ENCODE results near the gene CEP55. TPM values are rescaled to one million over a fixed set of nuclear protein-coding genes. Genes with fewer than 3 reads are reported as not detected.
"Not testable (repeated sequence)": the region's sequence is repeated elsewhere in the genome, so short reads cannot be mapped to it uniquely, and the experiment has no call there.

The CEP55 gene
- total RNA-seq, 2 experiments from 2014 or later = 0.16 to 0.17 TPM

DNA sequence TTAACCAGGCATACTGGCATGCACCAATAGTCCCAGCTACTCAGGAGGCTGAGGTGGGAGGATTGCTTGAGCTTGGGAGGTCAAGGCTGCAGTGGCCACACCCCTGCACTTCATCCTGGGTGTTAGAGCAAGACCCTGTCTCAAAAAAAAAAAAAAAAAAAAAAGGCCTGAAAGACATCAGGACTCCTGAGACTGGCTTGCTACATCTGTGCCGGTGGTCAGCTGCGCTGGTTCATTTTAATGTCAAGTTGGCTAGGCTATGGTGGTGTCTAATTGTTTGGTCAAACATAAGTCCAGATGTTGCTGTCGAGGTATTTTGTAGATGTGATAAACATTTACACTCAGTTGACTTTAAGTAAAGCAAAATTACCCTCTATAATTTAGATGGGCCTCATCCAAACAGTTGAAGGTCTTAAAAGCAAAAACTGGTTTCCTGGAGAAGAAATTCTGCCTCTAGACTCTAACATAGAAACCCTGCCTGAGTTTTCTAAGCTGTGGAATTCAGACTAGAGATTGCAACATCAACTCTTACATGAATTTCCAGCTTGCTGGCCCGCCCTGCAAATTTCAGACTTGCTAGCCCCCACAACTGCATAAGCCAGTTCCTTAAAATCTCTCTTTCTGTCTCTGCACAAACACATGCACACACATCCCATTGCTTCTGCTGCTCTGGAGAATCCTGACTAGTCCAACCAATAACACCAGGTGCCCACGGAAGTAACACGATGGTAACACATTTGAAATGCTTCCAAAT, 32.5 kb upstream of the CEP55 start:
- H3K4me1 ChIP-seq (ENCODE audit: insufficient read depth, low read length) = no peaks in the 10 kb centered on the region
- POLR2A ChIA-PET = no interaction called here

GRCh38 chr10:93464776-93465388, 31.5 kb upstream of the CEP55 start:
- Mint-ChIP-seq H3K9me3 (no peaks in the 10 kb centered on the region), H3K4me3 (no peak overlapping the region), H3K36me3 (ENCODE audit: low read depth) (no peaks in the 10 kb centered on the region), H3K27me3 (no peaks in the 10 kb centered on the region), H3K4me1 (ENCODE audit: low read depth) (no peaks in the 10 kb centered on the region), H3K27ac (no peak overlapping the region)
- Histone ChIP-seq H3K27ac (ENCODE audit: low read depth in 1 of 2, low read length in 2 of 2) (no peak overlapping the region), H3K4me3 (ENCODE audit: low read length) (no peak overlapping the region), H3K9me3 (ENCODE audit: control insufficient read depth in 1 of 2, insufficient read depth in 1 of 2, low read length in 2 of 2) (no peaks in the 10 kb centered on the region), H3K36me3 (ENCODE audit: insufficient read depth, low read length) (no peaks in the 10 kb centered on the region), H3K27me3 (ENCODE audit: control insufficient read depth in 1 of 2, insufficient read depth in 2 of 2, low read length in 2 of 2) (no peaks in the 10 kb centered on the region), H3K4me1 (ENCODE audit: insufficient read depth, low read length) (no peaks in the 10 kb centered on the region)
- intact Hi-C loops (cut with DNase I, micrococcal nuclease) = no loop called here
- TF ChIP-seq, protein P1, sequence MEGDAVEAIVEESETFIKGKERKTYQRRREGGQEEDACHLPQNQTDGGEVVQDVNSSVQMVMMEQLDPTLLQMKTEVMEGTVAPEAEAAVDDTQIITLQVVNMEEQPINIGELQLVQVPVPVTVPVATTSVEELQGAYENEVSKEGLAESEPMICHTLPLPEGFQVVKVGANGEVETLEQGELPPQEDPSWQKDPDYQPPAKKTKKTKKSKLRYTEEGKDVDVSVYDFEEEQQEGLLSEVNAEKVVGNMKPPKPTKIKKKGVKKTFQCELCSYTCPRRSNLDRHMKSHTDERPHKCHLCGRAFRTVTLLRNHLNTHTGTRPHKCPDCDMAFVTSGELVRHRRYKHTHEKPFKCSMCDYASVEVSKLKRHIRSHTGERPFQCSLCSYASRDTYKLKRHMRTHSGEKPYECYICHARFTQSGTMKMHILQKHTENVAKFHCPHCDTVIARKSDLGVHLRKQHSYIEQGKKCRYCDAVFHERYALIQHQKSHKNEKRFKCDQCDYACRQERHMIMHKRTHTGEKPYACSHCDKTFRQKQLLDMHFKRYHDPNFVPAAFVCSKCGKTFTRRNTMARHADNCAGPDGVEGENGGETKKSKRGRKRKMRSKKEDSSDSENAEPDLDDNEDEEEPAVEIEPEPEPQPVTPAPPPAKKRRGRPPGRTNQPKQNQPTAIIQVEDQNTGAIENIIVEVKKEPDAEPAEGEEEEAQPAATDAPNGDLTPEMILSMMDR (IDR thresholded peaks at IDR 0.05) = no peak
- ChIA-PET CTCF (no interaction called here), POLR2A (no interaction called here)
- ATAC-seq (ENCODE audit: poor library complexity) (no peak), DNase-seq (no peak)

More for the DNA sequence above, 32.5 kb upstream of the CEP55 start:
- Histone ChIP-seq H3K9me3 (ENCODE audit: control insufficient read depth in 1 of 2, insufficient read depth in 1 of 2, low read length in 2 of 2) (no peaks in the 10 kb centered on the region), H3K27me3 (ENCODE audit: control insufficient read depth in 1 of 2, insufficient read depth in 2 of 2, low read length in 2 of 2) (no peaks in the 10 kb centered on the region), H3K27ac (ENCODE audit: low read depth in 1 of 2, low read length in 2 of 2) (no peak overlapping the region), H3K4me3 (ENCODE audit: low read length) (no peak overlapping the region), H3K36me3 (ENCODE audit: insufficient read depth, low read length) (no peaks in the 10 kb centered on the region)
- Mint-ChIP-seq H3K9me3 (no peaks in the 10 kb centered on the region), H3K27me3 (no peaks in the 10 kb centered on the region), H3K27ac (no peak overlapping the region), H3K4me3 (no peak overlapping the region), H3K4me1 (ENCODE audit: low read depth) (no peaks in the 10 kb centered on the region), H3K36me3 (ENCODE audit: low read depth) (no peaks in the 10 kb centered on the region)
- intact Hi-C loops (cut with DNase I, micrococcal nuclease) = no loop called here
- DNase-seq (no peak), ATAC-seq (ENCODE audit: poor library complexity) (no peak)
- CTCF ChIA-PET = interaction anchor here (0.7 kb wide), 1 partner anchor 207 kb away, joined by 3 read pairs; no protein-coding TSS in a partner anchor
- TF ChIP-seq, protein P1 (IDR thresholded peaks at IDR 0.05) = no peak

- Histone ChIP-seq H3K36me3 (ENCODE audit: insufficient read depth, low read length) (no peaks in the 10 kb centered on the region), H3K4me1 (ENCODE audit: insufficient read depth, low read length) (no peaks in the 10 kb centered on the region), H3K4me3 (ENCODE audit: low read length) (no peak overlapping the region), H3K27ac (ENCODE audit: low read depth in 1 of 2, low read length in 2 of 2) (no peak overlapping the region), H3K27me3 (ENCODE audit: control insufficient read depth in 1 of 2, insufficient read depth in 2 of 2, low read length in 2 of 2) (no peaks in the 10 kb centered on the region), H3K9me3 (ENCODE audit: control insufficient read depth in 1 of 2, insufficient read depth in 1 of 2, low read length in 2 of 2) (no peaks in the 10 kb centered on the region)
- Mint-ChIP-seq H3K9me3 (no peaks in the 10 kb centered on the region), H3K4me1 (ENCODE audit: low read depth) (no peaks in the 10 kb centered on the region), H3K4me3 (no peak overlapping the region), H3K36me3 (ENCODE audit: low read depth) (no peaks in the 10 kb centered on the region), H3K27ac (no peak overlapping the region), H3K27me3 (no peaks in the 10 kb centered on the region)
- POLR2A ChIA-PET = no interaction called here
- no peak for DNase-seq
- no peak for ATAC-seq (ENCODE audit: poor library complexity)
- TF ChIP-seq, protein P1 (IDR thresholded peaks at IDR 0.05) = no peak
- intact Hi-C loops (cut with DNase I, micrococcal nuclease) = no loop called here
- CTCF ChIA-PET = no interaction called here
Measured at GRCh38 chr10:93465806-93466675, 30.4 kb upstream of the CEP55 start.

DNA sequence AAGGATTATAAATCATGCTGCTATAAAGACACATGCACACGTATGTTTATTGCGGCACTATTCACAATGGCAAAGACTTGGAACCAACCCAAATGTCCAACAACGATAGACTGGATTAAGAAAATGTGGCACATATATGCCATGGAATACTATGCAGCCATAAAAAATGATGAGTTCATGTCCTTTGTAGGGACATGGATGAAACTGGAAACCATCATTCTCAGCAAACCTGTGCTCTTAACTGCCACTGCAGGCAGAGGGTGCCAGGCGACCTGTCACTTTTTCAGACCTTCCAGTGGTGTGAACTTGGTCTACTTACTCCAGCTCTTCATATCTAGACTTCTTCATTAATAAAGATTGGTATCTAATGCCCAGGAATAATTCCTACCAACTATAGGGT, 28.8 kb upstream of the CEP55 start:
- ATAC-seq (ENCODE audit: poor library complexity); H3K27ac ChIP-seq (ENCODE audit: low read depth in 1 of 2, low read length in 2 of 2); H3K4me1 Mint-ChIP-seq (ENCODE audit: low read depth); H3K4me1 ChIP-seq (ENCODE audit: insufficient read depth, low read length); DNase-seq; CTCF ChIA-PET; H3K36me3 ChIP-seq (ENCODE audit: insufficient read depth, low read length); H3K27me3 Mint-ChIP-seq; H3K27ac Mint-ChIP-seq; H3K4me3 Mint-ChIP-seq; H3K36me3 Mint-ChIP-seq (ENCODE audit: low read depth); H3K27me3 ChIP-seq (ENCODE audit: control insufficient read depth in 1 of 2, insufficient read depth in 2 of 2, low read length in 2 of 2); intact Hi-C loops (cut with DNase I, micrococcal nuclease); POLR2A ChIA-PET; H3K4me3 ChIP-seq (ENCODE audit: low read length); H3K9me3 Mint-ChIP-seq; H3K9me3 ChIP-seq (ENCODE audit: control insufficient read depth in 1 of 2, insufficient read depth in 1 of 2, low read length in 2 of 2): not testable (repeated sequence)
